Renal cortex interstitium (tissue), 11 donors: Measurements from ENCODE around the gene ZNF3. TPM values are rescaled to one million over a fixed set of nuclear protein-coding genes. Genes with fewer than 3 reads are reported as not detected.

Experiments used
- DNase-seq, 11 donors: peaks; one replicate each; pipeline ENCODE4 v3.0.0-alpha.2; 2013; ENCODE audit warnings: low read depth in 9 of 11, low spot score in 4 of 11; ENCODE audit errors: extremely low read depth in 1 of 11
- polyA plus RNA-seq, 3 donors: library from polyadenylated mRNA; unstranded; fragments of 120-200 nt; gene quantifications; one replicate each; pipeline ENCODE4 v1.2.1, GENCODE V29; 2013; ENCODE audit not compliant: insufficient read length in 3 of 3

Gene ZNF3
- polyA plus RNA-seq, 3 donors = 49.6 to 56.1 (median 50.0) TPM

- peak; percentile 86 to 96 (median 93) for DNase-seq
Measured at GRCh38 chr7:100119072-100119969, 37.8 kb upstream of the ZNF3 start, which contains the start of the genes CNPY4 and TAF6. CNPY4 (plus strand) TSS chr7:100119634; CDS start chr7:100119745, 111 bp downstream. TAF6 (minus strand) TSS chr7:100119358; CDS start chr7:100114209, 5,149 bp downstream.

- DNase-seq = no peak
Measured at GRCh38 chr7:100118388-100119071, 37.0 kb upstream of the ZNF3 start.

GRCh38 chr7:100115026-100115425 is 33.5 kb upstream of the ZNF3 start:
- DNase-seq = no peak

GRCh38 chr7:100111914-100112313 is 30.4 kb upstream of the ZNF3 start:
- DNase-seq = no peak

- no peak for DNase-seq
Measured at GRCh38 chr7:100111156-100111555, 29.6 kb upstream of the ZNF3 start.

GRCh38 chr7:100109521-100110163 is 28.1 kb upstream of the ZNF3 start:
- DNase-seq = no peak

GRCh38 chr7:100107890-100108289 is 26.4 kb upstream of the ZNF3 start:
- no peak for DNase-seq

GRCh38 chr7:100107125-100107737 is 25.7 kb upstream of the ZNF3 start:
- DNase-seq = no peak

GRCh38 chr7:100106633-100107032 is 25.1 kb upstream of the ZNF3 start:
- no peak for DNase-seq

GRCh38 chr7:100105534-100105933 is 24.0 kb upstream of the ZNF3 start:
- no peak for DNase-seq

GRCh38 chr7:100102950-100103840 is 21.7 kb upstream of the ZNF3 start:
- no peak for DNase-seq

- DNase-seq = peak; percentile 87 to 98 (median 97)
Measured at GRCh38 chr7:100101016-100101862, 19.7 kb upstream of the ZNF3 start, which contains the start of the genes AP4M1 and MCM7. AP4M1 (plus strand) TSS chr7:100101643; CDS start chr7:100101715, 72 bp downstream. MCM7 (minus strand) TSS chr7:100101397; CDS start chr7:100101294, 103 bp downstream.

- peak; percentile 88 to 96 (median 93) for DNase-seq
Measured at GRCh38 chr7:100100420-100101015, 19.0 kb upstream of the ZNF3 start.

GRCh38 chr7:100099452-100099851 is 17.9 kb upstream of the ZNF3 start:
- DNase-seq = no peak

GRCh38 chr7:100098913-100099312 is 17.4 kb upstream of the ZNF3 start:
- DNase-seq = no peak

GRCh38 chr7:100095704-100096103 is 14.2 kb upstream of the ZNF3 start:
- no peak for DNase-seq

- DNase-seq = no peak
Measured at GRCh38 chr7:100095289-100095688, 13.8 kb upstream of the ZNF3 start.
